GM19193 (cell line): ENCODE data around the gene ANO9.

Source experiments
- POLR2A ChIP-seq: IDR thresholded peaks from 4 replicates; pipeline ENCODE4 v1.6.1; 2011; ENCODE audit not compliant: insufficient read depth, insufficient read length; ENCODE audit errors: extremely low read depth

The ANO9 gene

DNA sequence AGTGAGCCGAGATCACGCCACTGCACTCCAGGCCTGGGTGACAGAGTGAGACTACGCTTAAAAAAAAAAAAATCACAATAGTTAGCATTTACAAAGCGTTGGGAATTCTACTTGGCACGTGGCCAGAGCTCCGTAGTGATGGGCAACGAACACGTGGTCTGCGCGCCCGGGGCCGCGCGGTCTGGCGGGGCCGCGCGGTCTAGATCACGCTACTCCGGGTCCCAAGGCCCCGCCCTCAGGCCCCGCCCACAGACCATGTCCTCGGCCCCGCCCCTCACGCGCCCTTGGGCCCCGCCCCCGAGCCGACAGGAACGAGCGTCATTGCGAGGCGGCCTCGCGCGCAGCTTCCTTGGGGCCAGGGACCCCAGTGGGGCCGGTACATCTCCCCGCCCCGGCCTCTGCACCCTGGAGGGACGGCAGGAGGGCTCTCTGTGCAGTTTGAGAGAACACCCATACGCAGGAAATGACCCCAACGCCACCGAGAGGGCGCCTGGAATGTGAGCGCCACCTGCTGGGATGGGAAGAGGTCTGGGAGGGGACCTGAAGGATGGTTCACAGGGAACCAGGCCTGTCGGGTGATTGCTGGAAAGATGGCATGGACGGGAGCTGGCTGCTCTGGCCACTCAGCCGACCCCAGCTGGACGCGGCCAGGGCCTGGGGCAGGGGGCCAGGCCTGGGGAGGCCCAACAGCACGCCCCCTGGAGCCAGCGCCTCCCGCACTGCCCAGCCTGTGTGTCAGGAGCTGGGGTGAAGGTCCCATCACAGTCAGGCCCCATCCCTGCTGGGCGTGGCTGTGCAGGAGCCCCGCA, 6.3 kb upstream of the ANO9 start:
- TF ChIP-seq POLR2A = peak; percentile 78

GRCh38 chr11:446891-447290, 5.1 kb upstream of the ANO9 start:
- no peak for TF ChIP-seq POLR2A

- TF ChIP-seq POLR2A = no peak
Measured at GRCh38 chr11:445765-446588, 4.2 kb upstream of the ANO9 start.

- TF ChIP-seq POLR2A = no peak
Measured at GRCh38 chr11:444396-445144, 2.8 kb upstream of the ANO9 start.

DNA sequence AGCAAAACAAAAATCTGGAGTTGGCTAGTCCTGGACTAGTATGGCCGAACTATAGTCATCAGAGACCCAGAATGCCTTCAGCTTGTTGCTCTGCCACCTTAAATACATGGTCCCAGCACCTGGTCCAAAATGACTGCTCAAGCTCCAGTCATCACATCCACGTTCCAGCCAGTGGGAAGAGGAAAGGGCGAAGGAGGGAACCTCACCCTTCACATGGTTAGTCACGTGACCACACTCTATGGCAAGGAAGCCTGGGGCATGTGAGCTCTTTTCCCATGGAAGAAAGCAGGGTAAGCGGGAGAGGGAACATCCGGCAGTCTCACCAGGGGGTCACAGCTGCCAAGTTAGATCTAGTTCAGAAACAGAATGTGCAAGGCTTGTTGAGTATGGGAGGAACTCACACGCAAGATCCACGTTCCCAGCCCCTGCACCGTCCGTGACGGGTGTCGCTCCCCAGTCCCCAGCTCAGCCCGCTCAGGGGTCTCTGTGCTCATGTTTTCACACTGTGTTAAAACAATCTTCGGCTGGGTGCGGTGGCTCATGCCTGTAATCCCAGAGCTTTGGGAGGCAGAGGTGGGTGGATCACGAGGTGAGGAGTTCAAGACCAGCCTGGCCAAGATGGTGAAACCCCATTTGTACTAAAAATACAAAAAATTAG, 1.9 kb upstream of the ANO9 start:
- TF ChIP-seq POLR2A = no peak

DNA sequence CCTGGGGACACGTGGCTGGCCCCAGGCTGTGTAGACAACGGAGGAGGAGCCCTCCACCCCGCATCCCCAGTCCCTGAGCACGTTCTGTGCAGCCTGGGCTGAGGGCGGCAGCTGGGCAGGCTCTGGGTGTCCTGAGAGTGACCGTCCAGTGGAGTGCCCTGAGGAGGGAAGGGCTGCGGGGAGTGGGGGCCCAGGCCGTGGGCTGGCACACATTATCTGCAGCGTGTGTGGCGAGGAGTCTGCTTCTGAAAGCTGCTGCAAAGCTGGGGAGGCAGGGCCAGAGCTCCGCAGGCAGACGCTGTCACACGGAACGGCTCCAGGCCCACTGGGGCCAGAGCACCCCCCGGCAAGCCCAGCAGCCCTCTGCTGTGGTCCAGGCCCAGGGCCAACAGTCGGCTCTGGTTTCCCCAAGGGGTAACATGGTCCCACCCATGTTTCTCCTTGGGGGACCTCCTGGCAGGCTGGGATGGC, 835 bp upstream of the ANO9 start:
- no peak for TF ChIP-seq POLR2A

- no peak for TF ChIP-seq POLR2A
Measured at GRCh38 chr11:441043-441417, 781 bp downstream of the ANO9 start.

GRCh38 chr11:440065-441042, 1.5 kb downstream of the ANO9 start:
- no peak for TF ChIP-seq POLR2A

DNA sequence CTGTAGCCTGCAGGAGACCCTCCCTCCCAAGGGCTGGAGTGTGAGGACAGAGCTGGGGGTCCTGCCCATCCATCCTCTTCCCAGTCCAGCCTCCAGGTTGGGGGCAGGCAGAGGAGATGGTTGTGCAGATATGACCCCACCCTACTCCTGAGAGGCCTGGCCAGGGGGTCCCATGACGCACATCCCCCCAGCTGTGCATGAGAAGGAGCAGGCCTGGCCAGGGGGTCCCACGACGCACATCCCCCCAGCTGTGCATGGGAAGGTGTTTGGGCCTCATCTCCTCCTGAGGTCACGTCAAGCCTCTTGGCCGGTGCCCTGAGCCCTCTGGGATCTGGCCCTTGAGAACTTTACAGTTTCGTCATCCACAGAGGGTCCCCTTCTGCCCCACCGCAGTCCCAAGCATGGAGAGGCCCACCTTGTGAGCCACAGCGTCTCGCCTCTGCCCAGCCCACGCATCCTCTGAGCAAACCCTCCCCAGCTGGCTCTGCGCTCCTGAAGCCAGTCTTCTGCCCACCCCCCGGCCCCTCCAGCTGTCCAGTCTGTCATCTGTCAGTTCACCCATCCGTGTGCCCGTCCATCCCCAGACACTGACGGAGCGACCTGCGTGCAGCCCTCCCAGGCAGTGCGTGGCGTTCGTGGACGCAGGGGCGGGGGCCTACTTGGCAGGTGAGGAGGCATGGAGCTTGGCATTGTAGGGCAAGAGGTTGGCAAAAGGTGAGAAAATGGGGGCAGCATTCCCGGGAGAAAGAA, 2.3 kb downstream of the ANO9 start:
- no peak for TF ChIP-seq POLR2A

DNA sequence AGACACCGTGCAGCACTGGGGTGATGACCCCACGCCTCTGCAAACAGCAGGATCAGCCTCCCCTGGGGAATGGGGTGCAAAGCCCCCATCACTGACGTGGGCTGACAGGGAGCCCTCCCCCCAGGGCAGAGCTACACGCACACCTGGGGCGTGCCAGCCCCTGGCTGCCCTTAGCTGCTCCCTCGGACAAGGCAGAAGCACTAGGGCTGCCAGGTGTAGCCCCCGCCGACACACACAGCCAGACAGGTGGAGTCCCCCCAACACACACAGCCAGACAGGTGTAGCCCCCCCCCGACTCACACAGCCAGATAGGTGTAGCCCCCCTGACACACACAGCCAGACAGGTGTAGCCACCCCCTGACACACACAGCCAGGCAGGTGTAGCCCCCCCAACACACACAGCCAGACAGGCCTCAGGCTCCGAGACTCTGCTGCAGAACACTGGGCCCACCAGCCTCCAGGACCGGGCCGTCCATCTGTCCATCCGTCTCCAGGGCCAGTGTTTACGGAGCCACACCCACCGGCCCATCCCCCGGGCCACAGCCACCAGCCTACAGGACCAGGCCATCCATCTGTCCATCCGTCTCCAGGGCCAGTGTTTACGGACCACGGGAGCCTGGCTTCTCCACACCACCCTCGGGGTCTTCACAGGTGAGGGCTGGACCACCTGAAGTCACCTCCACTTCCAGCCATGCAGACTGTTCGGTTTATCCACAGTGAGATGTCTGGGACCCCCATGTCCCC, 3.5 kb downstream of the ANO9 start:
- no peak for TF ChIP-seq POLR2A

- TF ChIP-seq POLR2A = no peak
Measured at GRCh38 chr11:437228-437870, 4.5 kb downstream of the ANO9 start.

- TF ChIP-seq POLR2A = no peak
Measured at GRCh38 chr11:434496-434895, 7.3 kb downstream of the ANO9 start.
